GM12801 (cell line): Measurements from ENCODE around the gene RCC2.

Experiments used
- TF ChIP-seq, protein P1 (sequence below): IDR thresholded peaks from one replicate; pipeline ENCODE4 v1.5.1; 2011; ENCODE audit warnings: control low read depth; ENCODE audit not compliant: insufficient read length; ENCODE audit errors: extremely low read depth

RCC2 gene

DNA sequence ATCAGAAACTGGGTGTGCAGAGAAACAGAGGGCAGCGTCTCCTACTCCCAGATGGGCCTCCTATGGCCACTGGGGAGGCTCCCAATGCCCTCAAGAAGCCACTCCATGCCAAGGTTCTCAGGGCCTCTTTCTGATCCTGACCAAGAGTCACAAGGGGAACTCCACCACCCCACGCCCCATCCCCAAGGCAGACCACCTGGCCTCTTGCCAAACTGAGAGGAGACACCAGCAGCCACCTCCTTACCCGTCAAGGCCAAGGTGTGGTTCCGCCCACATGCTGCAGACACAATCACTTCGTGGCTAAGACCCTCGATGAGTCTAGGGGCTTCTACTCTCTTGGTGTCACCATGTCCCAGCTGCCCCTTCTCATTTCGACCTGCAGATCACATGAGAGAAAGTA, 17.0 kb downstream of the RCC2 start:
- TF ChIP-seq, protein P1, sequence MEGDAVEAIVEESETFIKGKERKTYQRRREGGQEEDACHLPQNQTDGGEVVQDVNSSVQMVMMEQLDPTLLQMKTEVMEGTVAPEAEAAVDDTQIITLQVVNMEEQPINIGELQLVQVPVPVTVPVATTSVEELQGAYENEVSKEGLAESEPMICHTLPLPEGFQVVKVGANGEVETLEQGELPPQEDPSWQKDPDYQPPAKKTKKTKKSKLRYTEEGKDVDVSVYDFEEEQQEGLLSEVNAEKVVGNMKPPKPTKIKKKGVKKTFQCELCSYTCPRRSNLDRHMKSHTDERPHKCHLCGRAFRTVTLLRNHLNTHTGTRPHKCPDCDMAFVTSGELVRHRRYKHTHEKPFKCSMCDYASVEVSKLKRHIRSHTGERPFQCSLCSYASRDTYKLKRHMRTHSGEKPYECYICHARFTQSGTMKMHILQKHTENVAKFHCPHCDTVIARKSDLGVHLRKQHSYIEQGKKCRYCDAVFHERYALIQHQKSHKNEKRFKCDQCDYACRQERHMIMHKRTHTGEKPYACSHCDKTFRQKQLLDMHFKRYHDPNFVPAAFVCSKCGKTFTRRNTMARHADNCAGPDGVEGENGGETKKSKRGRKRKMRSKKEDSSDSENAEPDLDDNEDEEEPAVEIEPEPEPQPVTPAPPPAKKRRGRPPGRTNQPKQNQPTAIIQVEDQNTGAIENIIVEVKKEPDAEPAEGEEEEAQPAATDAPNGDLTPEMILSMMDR, result no peak

- TF ChIP-seq, protein P1, result no peak
Measured at GRCh38 chr1:17420391-17420918, 19.0 kb downstream of the RCC2 start.

- TF ChIP-seq, protein P1, result no peak
Measured at GRCh38 chr1:17419626-17420328, 19.7 kb downstream of the RCC2 start.

- TF ChIP-seq, protein P1, result no peak
Measured at GRCh38 chr1:17416389-17416788, 23.1 kb downstream of the RCC2 start.

DNA sequence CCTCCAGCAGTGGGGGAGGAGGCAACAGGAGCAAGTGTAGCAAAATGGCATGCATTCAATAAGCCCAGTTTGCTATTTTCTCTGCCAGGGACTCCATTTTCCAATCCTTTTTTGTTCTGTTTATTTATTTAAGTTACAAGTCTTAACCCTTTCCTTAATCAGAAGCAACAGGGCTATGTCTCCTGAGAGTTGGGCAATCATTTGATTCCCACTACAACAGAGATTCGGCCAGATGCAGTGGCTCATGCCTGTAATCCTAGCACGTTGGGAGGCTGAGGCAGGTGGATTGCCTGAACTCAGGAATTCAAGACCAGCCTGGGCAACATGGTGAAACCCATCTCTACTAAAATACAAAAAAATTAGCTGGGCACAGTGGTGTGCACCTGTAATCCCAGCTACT, 25.5 kb downstream of the RCC2 start:
- TF ChIP-seq, protein P1, result no peak

- TF ChIP-seq, protein P1, result no peak
Measured at GRCh38 chr1:17412093-17412870, 27.2 kb downstream of the RCC2 start.

DNA sequence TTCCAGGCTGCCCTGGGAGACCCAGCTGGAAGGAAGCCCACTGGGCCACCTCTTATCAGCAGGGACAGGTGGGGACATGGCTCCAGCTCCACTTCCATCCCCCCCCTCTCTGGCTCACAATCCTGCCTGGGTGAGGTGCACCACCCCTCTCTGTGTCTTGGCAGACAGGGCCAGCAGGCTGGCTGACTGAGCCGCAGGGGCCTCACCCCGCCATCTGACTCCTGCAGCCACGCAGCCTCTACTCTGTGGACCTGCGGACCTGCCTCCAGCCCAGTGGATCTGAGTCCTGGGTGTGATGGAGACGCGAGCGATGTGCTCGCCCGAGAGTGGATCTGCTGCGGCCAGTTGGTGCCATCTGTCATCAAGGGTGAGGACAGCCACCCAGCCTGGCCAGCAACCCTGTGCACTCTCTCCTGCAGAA, 30.1 kb downstream of the RCC2 start:
- TF ChIP-seq, protein P1, result no peak
